ENCODE measurements around the gene PTH1R.

DNA sequence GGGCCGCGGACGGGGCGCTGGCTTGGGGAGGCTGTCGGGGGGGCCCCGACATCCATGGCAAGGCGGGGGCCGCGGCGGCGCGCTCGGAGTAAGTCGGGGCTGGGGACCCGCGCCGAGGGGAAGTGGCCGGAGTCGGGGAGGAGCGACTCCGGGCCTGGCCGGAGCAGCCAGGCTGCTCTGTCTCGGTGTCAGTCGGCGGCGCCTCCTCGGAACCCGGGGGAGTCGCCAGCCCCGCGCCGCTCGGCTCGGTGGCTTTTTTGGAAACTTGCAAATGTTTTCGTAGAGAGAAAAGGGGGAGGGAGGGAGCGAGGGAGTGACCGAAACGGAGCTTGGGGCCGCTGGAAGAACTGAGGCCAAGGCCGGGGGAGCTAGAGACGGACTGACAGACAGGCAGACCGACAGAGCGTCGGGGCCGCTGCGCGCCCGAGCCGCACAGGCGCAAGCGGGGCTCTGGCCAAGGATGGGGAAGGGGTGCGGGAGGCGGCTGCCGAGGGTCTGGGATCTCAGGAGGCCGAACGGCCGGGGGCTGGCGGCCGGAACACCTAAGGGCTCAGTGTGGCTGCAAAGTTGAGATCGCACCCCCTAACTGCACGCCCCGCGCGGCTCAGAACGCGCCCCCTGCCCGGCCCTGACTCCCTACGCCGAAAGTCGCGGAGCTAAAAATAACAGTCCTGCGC, 5.0 kb downstream of the PTH1R start:
- TF ChIP-seq CTCF (IDR thresholded peaks at IDR 0.05; ENCODE audit: low read depth, low read length, poor library complexity, severe bottlenecking) (no peak), EZH2phosphoT487 (IDR thresholded peaks at IDR 0.05; ENCODE audit: borderline replicate concordance, low read length) (peak; percentile 98; the same call in 1 of the 2 replicates)
